A673 (cell line): Measurements from ENCODE around the gene CCDC30. TPM values are rescaled to one million over a fixed set of nuclear protein-coding genes. Genes with fewer than 3 reads are reported as not detected.

ENCODE experiments used
- BruUV-seq: library from RNA; stranded (reverse); fragments of 400-500 nt; replicated peaks from 2 replicates; lab custom pipeline; 2021; lab: Mats Ljungman, UMichigan
- CTCF ChIA-PET: fragments of 300-600 bp; sonication (Branson Sonifier 250); formaldehyde crosslinking; loops from one replicate; lab custom pipeline; 2022; ENCODE audit warnings: antibody characterized with exemption; lab: Charles Lee
- POLR2A ChIA-PET: fragments of 300-600 bp; sonication (Branson Sonifier 250); formaldehyde crosslinking; loops from one replicate; lab custom pipeline; 2022; ENCODE audit warnings: antibody characterized with exemption; ENCODE audit not compliant: low non-redundant PET; lab: Charles Lee
- DNase-seq: peaks from one replicate; pipeline ENCODE4 v3.0.0-alpha.2; 2015; ENCODE audit warnings: low spot score
- H3K27ac ChIP-seq: fragments of 200-600 bp; sonication (generic); 2 replicates; pipeline ENCODE4 v1.5.1; 2016; ENCODE audit warnings: mixed run types, low read depth, mild to moderate bottlenecking, mixed read lengths, antibody characterized with exemption, low read length; ENCODE audit not compliant: poor library complexity, severe bottlenecking
- H3K27me3 ChIP-seq: fragments of 200-600 bp; sonication (generic); replicated peaks from 2 replicates; pipeline ENCODE4 v1.6.1; 2017; ENCODE audit warnings: mixed run types, low read depth, mild to moderate bottlenecking, mixed read lengths, antibody characterized with exemption, low read length; ENCODE audit not compliant: insufficient read depth, poor library complexity
- H3K36me3 ChIP-seq: fragments of 200-600 bp; sonication (generic); 2 replicates; pipeline ENCODE4 v1.6.1; 2016; ENCODE audit warnings: mixed run types, mild to moderate bottlenecking, mixed read lengths, antibody characterized with exemption, low read length; ENCODE audit not compliant: insufficient read depth, poor library complexity, severe bottlenecking
- H3K4me1 ChIP-seq: fragments of 200-600 bp; sonication (generic); 2 replicates; pipeline ENCODE4 v1.6.1; 2017; ENCODE audit warnings: mixed run types, mild to moderate bottlenecking, mixed read lengths, antibody characterized with exemption, low read length; ENCODE audit not compliant: insufficient read depth, poor library complexity, severe bottlenecking
- H3K4me3 ChIP-seq: fragments of 200-600 bp; sonication (generic); 2 replicates; pipeline ENCODE4 v1.5.1; 2016; ENCODE audit warnings: low read depth, mixed run types, mild to moderate bottlenecking, mixed read lengths, low read length; ENCODE audit not compliant: poor library complexity, severe bottlenecking
- H3K9me3 ChIP-seq: fragments of 200-600 bp; sonication (generic); 2 replicates; pipeline ENCODE4 v1.6.1; 2016; ENCODE audit warnings: mixed run types, low read depth, mild to moderate bottlenecking, mixed read lengths, antibody characterized with exemption, low read length; ENCODE audit not compliant: poor library complexity, severe bottlenecking
- CTCF ChIP-seq: fragments of 300-800, 200-600 bp; sonication (generic); conservative IDR thresholded peaks from 2 replicates; pipeline ENCODE4 v1.5.1; 2017; ENCODE audit warnings: low read depth, mild to moderate bottlenecking, antibody characterized with exemption, low read length, moderate library complexity, mixed read lengths
- EZH2 ChIP-seq: fragments of 200-600 bp; sonication (generic); IDR thresholded peaks from 2 replicates; pipeline ENCODE4 v1.6.1; 2017; ENCODE audit warnings: borderline replicate concordance, low read depth, mild to moderate bottlenecking, mixed read lengths, antibody characterized with exemption, low read length; ENCODE audit not compliant: poor library complexity, severe bottlenecking
- intact Hi-C: fragments of 100-400 bp; cut with micrococcal nuclease; formaldehyde crosslinking; loops from one replicate; pipeline ENCODE4 v1.10.0; 2022; ENCODE audit not compliant: unreplicated experiment
- total RNA-seq: library from RNA; stranded (reverse); gene quantifications from 2 replicates; pipeline ENCODE4 v1.2.3, GENCODE V29; 2021

CCDC30 gene
- total RNA-seq, 1 experiment from 2014 or later, result 4.8 TPM

GRCh38 chr1:42669936-42670335 is 206.8 kb downstream of the CCDC30 start:
- H3K27me3 ChIP-seq, result no peaks in the 10 kb centered on the region
- no peak for TF ChIP-seq CTCF
- TF ChIP-seq EZH2, result no peak
- intact Hi-C loops, result no loop called here
- no peaks in the 10 kb centered on the region for H3K4me1 ChIP-seq
- ChIA-PET POLR2A (no interaction called here), CTCF (no interaction called here)
- peaks cover 60% of the 10 kb centered on the region for H3K36me3 ChIP-seq
- no peak overlapping the region for H3K27ac ChIP-seq
- H3K9me3 ChIP-seq, result no peaks in the 10 kb centered on the region
- H3K4me3 ChIP-seq, result no peak overlapping the region
- BruUV-seq, result no TSS peak
- DNase-seq, result no peak

GRCh38 chr1:42670425-42670824 is 207.3 kb downstream of the CCDC30 start:
- no peak for DNase-seq
- Histone ChIP-seq H3K27ac (no peak overlapping the region), H3K4me3 (no peak overlapping the region), H3K9me3 (no peaks in the 10 kb centered on the region), H3K36me3 (peaks cover 60% of the 10 kb centered on the region), H3K4me1 (no peaks in the 10 kb centered on the region), H3K27me3 (no peaks in the 10 kb centered on the region)
- POLR2A ChIA-PET, result no interaction called here
- TF ChIP-seq EZH2 (no peak), CTCF (no peak)
- CTCF ChIA-PET, result no interaction called here
- no TSS peak for BruUV-seq
- intact Hi-C loops, result no loop called here

GRCh38 chr1:42674214-42674613 is 211.1 kb downstream of the CCDC30 start:
- Histone ChIP-seq H3K27me3 (no peaks in the 10 kb centered on the region), H3K36me3 (peaks cover 36% of the 10 kb centered on the region), H3K4me1 (no peaks in the 10 kb centered on the region), H3K4me3 (no peak overlapping the region), H3K27ac (no peak overlapping the region), H3K9me3 (no peaks in the 10 kb centered on the region)
- CTCF ChIA-PET, result interaction anchor here (1.1 kb wide), 1 partner anchor 1100 kb away, joined by 3 read pairs; no protein-coding TSS in a partner anchor
- no TSS peak for BruUV-seq
- no peak for DNase-seq
- TF ChIP-seq CTCF (no peak), EZH2 (no peak)
- POLR2A ChIA-PET, result no interaction called here
- intact Hi-C loops, result no loop called here
